ENCODE measurements around the gene ARRDC5. TPM values are rescaled to one million over a fixed set of nuclear protein-coding genes. Genes with fewer than 3 reads are reported as not detected.
"Not testable (repeated sequence)": the region's sequence is repeated elsewhere in the genome, so short reads cannot be mapped to it uniquely, and the experiment has no call there.

The ARRDC5 gene
- total RNA-seq (under 1 TPM; 0.54 to 0.64 TPM), polyA plus RNA-seq (under 1 TPM; 0.39 to 0.51 TPM)
- long read RNA-seq, donor 1: 0 reads
- long read RNA-seq, donor 2: 0 reads
- long read RNA-seq, donor 3: 0 reads
- long read RNA-seq, donor 4: 0 reads
- long read RNA-seq, donor 5: 0 reads

- Histone ChIP-seq H3K27me3 (ENCODE audit: control insufficient read depth in 3 of 3, insufficient read depth in 3 of 3, low read length in 2 of 3) (no peaks in the 10 kb centered on the region), H3K9ac (ENCODE audit: insufficient read depth in 1 of 2, low read length in 2 of 2) (no peak within 1 kb of the TSS), H3K4me3 (no peak within 1 kb of the TSS), H3K9me3 (ENCODE audit: control insufficient read depth in 4 of 4, insufficient read depth in 3 of 4, low read length in 3 of 4) (no peaks in the 10 kb centered on the region), H3K27ac (ENCODE audit: low read depth in 1 of 2, low read length in 1 of 2) (no peak within 1 kb of the TSS), H3K36me3 (ENCODE audit: control insufficient read depth in 4 of 4, insufficient read depth in 4 of 4, low read length in 4 of 4) (no peaks in the 10 kb centered on the region), H3K4me1 (ENCODE audit: control insufficient read depth in 5 of 5, insufficient read depth in 5 of 5, low read length in 5 of 5) (no peaks in the 10 kb centered on the region)
- ATAC-seq (ENCODE audit: insufficient read depth, low FRiP score): no peak
- WGBS, 2 donors: 59 to 74% methylated on average over 7 of the region's 7 CpGs
- DNase-seq: no peak
- TF ChIP-seq, protein P1, sequence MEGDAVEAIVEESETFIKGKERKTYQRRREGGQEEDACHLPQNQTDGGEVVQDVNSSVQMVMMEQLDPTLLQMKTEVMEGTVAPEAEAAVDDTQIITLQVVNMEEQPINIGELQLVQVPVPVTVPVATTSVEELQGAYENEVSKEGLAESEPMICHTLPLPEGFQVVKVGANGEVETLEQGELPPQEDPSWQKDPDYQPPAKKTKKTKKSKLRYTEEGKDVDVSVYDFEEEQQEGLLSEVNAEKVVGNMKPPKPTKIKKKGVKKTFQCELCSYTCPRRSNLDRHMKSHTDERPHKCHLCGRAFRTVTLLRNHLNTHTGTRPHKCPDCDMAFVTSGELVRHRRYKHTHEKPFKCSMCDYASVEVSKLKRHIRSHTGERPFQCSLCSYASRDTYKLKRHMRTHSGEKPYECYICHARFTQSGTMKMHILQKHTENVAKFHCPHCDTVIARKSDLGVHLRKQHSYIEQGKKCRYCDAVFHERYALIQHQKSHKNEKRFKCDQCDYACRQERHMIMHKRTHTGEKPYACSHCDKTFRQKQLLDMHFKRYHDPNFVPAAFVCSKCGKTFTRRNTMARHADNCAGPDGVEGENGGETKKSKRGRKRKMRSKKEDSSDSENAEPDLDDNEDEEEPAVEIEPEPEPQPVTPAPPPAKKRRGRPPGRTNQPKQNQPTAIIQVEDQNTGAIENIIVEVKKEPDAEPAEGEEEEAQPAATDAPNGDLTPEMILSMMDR (IDR thresholded peaks at IDR 0.05; ENCODE audit: control extremely low read depth, extremely low read depth): no peak
Measured at GRCh38 chr19:4902796-4903195, at the start of gene ARRDC5. TSS of gene ARRDC5 (minus strand) at chr19:4902896. CDS start at chr19:4902825, 71 bp downstream.

DNA sequence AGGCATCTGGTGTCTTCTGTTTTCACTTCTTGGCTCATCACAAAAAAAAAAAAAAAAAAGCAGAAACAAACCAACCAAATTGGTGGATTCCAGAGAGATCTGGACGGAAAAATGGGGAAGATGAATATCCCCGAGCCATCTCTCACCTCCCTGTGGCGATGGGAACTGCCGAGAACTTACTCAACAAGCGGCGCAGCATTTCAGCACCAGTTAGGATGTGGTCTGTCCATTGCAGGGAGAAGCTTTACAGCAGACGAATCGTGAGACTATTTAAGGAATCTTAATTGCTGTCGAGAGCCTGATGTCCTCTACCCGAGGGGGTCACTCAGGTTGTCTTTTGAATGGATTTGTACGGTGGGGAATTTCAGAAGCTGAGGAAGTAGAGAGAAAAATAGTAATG, 49.0 kb upstream of the ARRDC5 start:
- ATAC-seq (ENCODE audit: insufficient read depth, low FRiP score) (no peak), DNase-seq (no peak)
- no peak overlapping the region for H3K27ac ChIP-seq (ENCODE audit: low read depth in 1 of 2, low read length in 1 of 2)
- TF ChIP-seq, protein P1 (IDR thresholded peaks at IDR 0.05; ENCODE audit: control extremely low read depth, extremely low read depth): no peak
- H3K4me3 ChIP-seq: no peak overlapping the region
- H3K27me3 ChIP-seq (ENCODE audit: control insufficient read depth in 3 of 3, insufficient read depth in 3 of 3, low read length in 2 of 3): no peaks in the 10 kb centered on the region
- H3K36me3 ChIP-seq (ENCODE audit: control insufficient read depth in 4 of 4, insufficient read depth in 4 of 4, low read length in 4 of 4): peaks cover 0 to 16% (median 1%) of the 10 kb centered on the region in 4 donors
- no peaks in the 10 kb centered on the region for H3K9me3 ChIP-seq (ENCODE audit: control insufficient read depth in 4 of 4, insufficient read depth in 3 of 4, low read length in 3 of 4)
- H3K4me1 ChIP-seq (ENCODE audit: control insufficient read depth in 5 of 5, insufficient read depth in 5 of 5, low read length in 5 of 5): no peaks in the 10 kb centered on the region
- no peak overlapping the region for H3K9ac ChIP-seq (ENCODE audit: insufficient read depth in 1 of 2, low read length in 2 of 2)
- WGBS, 2 donors: 77 to 88% methylated on average over 11 of the region's 11 CpGs

- DNase-seq; H3K9ac ChIP-seq (ENCODE audit: insufficient read depth in 1 of 2, low read length in 2 of 2); H3K4me1 ChIP-seq (ENCODE audit: control insufficient read depth in 5 of 5, insufficient read depth in 5 of 5, low read length in 5 of 5); H3K4me3 ChIP-seq; H3K9me3 ChIP-seq (ENCODE audit: control insufficient read depth in 4 of 4, insufficient read depth in 3 of 4, low read length in 3 of 4); ATAC-seq (ENCODE audit: insufficient read depth, low FRiP score); H3K27ac ChIP-seq (ENCODE audit: low read depth in 1 of 2, low read length in 1 of 2); H3K27me3 ChIP-seq (ENCODE audit: control insufficient read depth in 3 of 3, insufficient read depth in 3 of 3, low read length in 2 of 3): not testable (repeated sequence)
- peaks cover 0 to 16% (median 1%) of the 10 kb centered on the region in 4 donors for H3K36me3 ChIP-seq (ENCODE audit: control insufficient read depth in 4 of 4, insufficient read depth in 4 of 4, low read length in 4 of 4)
- 63 to 86% methylated on average over 20 to 23 of the region's 23 CpGs for WGBS, 2 donors
Measured at GRCh38 chr19:4950650-4951049, 48.0 kb upstream of the ARRDC5 start.

DNA sequence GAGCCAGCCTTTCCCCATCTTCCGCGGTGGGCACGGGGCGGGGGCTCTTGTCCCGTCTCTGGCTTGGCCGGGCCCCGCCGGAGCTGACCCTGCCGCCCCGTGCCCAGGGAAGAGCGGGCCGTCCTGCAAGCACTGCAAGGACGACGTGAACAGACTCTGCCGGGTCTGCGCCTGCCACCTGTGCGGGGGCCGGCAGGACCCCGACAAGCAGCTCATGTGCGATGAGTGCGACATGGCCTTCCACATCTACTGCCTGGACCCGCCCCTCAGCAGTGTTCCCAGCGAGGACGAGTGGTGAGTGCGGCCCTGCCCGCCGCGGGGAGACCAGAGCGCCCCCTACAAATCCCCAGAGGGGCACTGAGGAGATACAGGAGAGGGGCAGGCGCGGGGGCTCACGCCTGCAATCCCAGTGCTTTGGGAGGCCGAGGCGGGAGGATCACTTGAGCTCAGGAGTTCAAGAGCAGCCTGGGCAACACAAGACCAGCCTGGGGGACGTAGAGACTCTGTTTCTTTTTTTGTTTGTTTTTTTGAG, 39.0 kb upstream of the ARRDC5 start:
- not testable (repeated sequence) for H3K4me1 ChIP-seq (ENCODE audit: control insufficient read depth in 5 of 5, insufficient read depth in 5 of 5, low read length in 5 of 5); H3K4me3 ChIP-seq; ATAC-seq (ENCODE audit: insufficient read depth, low FRiP score); DNase-seq; H3K9ac ChIP-seq (ENCODE audit: insufficient read depth in 1 of 2, low read length in 2 of 2); H3K9me3 ChIP-seq (ENCODE audit: control insufficient read depth in 4 of 4, insufficient read depth in 3 of 4, low read length in 3 of 4); H3K36me3 ChIP-seq (ENCODE audit: control insufficient read depth in 4 of 4, insufficient read depth in 4 of 4, low read length in 4 of 4); H3K27me3 ChIP-seq (ENCODE audit: control insufficient read depth in 3 of 3, insufficient read depth in 3 of 3, low read length in 2 of 3); H3K27ac ChIP-seq (ENCODE audit: low read depth in 1 of 2, low read length in 1 of 2)
- WGBS, 2 donors: 98% methylated on average over 35 of the region's 35 CpGs
